T-helper 2 cell treated with Interferon-gamma antibody and Interleukin-4, amounts not matched to agents 100 ng/mL and 5 ng/mL, for 36 hours (primary cell): ENCODE results near the gene SLC39A1. TPM values are rescaled to one million over a fixed set of nuclear protein-coding genes. Genes with fewer than 3 reads are reported as not detected.

Experiments used
- intact Hi-C: fragments of 100-400 bp; cut with micrococcal nuclease; formaldehyde crosslinking; loops from one replicate; pipeline ENCODE4 v1.15.1; 2023
- total RNA-seq: library from RNA; stranded (reverse); gene quantifications from 2 replicates; pipeline ENCODE4 v1.2.3, GENCODE V29; 2022

Gene SLC39A1
- total RNA-seq, 1 donor from 2014 or later, result 44.1 TPM

GRCh38 chr1:153977250-153978240 lies 14.2 kb upstream of the SLC39A1 start, which contains the start of gene JTB:
JTB (minus strand) TSS chr1:153977674; CDS start chr1:153977252, 422 bp downstream.
- intact Hi-C loops, result loop anchor here (1.0 to 5.0 kb wide), 5 partner anchors 10 to 180 kb away; partner anchors contain the start of genes CREB3L4, CRTC2 and RPS27

- intact Hi-C loops, result loop anchor here (1.0 to 5.0 kb wide), 5 partner anchors 10 to 180 kb away; partner anchors contain the start of genes CREB3L4, CRTC2 and RPS27
Measured at GRCh38 chr1:153976819-153977249, 13.5 kb upstream of the SLC39A1 start.

- intact Hi-C loops, result no loop called here
Measured at GRCh38 chr1:153973525-153973924, 10.2 kb upstream of the SLC39A1 start.

GRCh38 chr1:153973071-153973470 lies 9.7 kb upstream of the SLC39A1 start:
- intact Hi-C loops, result no loop called here

- intact Hi-C loops, result no loop called here
Measured at GRCh38 chr1:153970346-153970745, 7.0 kb upstream of the SLC39A1 start.

- intact Hi-C loops, result loop anchor here (5.0 to 10.0 kb wide), 2 partner anchors 297 to 434 kb away; partner anchors contain the start of genes ILF2 and S100A6
Measured at GRCh38 chr1:153968972-153969371, 5.6 kb upstream of the SLC39A1 start.

GRCh38 chr1:153968408-153968807 lies 5.1 kb upstream of the SLC39A1 start:
- intact Hi-C loops, result loop anchor here (5.0 to 10.0 kb wide), 2 partner anchors 296 to 434 kb away; partner anchors contain the start of genes ILF2 and S100A6

- intact Hi-C loops, result loop anchor here (1.0 to 10.0 kb wide), 4 partner anchors 9 to 433 kb away; partner anchors contain the start of genes CRTC2, ILF2, JTB and S100A6
Measured at GRCh38 chr1:153968000-153968363, 4.6 kb upstream of the SLC39A1 start.

- intact Hi-C loops, result loop anchor here (1.0 to 10.0 kb wide), 4 partner anchors 9 to 433 kb away; partner anchors contain the start of genes CRTC2, ILF2, JTB and S100A6
Measured at GRCh38 chr1:153967107-153967999, 4.0 kb upstream of the SLC39A1 start, which contains the start of gene CREB3L4. CREB3L4 (plus strand) TSS chr1:153967902; CDS start chr1:153968526, 624 bp downstream.

- intact Hi-C loops, result loop anchor here (1.0 to 10.0 kb wide), 3 partner anchors 26 to 429 kb away; partner anchors contain the start of genes RPS27 and S100A6
Measured at GRCh38 chr1:153963850-153964331, 554 bp upstream of the SLC39A1 start.

GRCh38 chr1:153962088-153963029 lies 978 bp downstream of the SLC39A1 start:
- intact Hi-C loops, result loop anchor here (1.0 to 10.0 kb wide), 3 partner anchors 28 to 428 kb away; partner anchors contain the start of genes RPS27 and S100A6

GRCh38 chr1:153961421-153961820 lies 1.9 kb downstream of the SLC39A1 start:
- intact Hi-C loops, result loop anchor here (10.0 kb wide), 1 partner anchor 427 kb away; the partner anchor contains the start of gene S100A6

- intact Hi-C loops, result loop anchor here (10.0 kb wide), 1 partner anchor 425 kb away; the partner anchor contains the start of gene S100A6
Measured at GRCh38 chr1:153960206-153960605, 3.1 kb downstream of the SLC39A1 start.

GRCh38 chr1:153959454-153959853 lies 3.9 kb downstream of the SLC39A1 start:
- intact Hi-C loops, result loop anchor here (2.0 kb wide), 1 partner anchor 17 kb away; the partner anchor contains the start of gene JTB

GRCh38 chr1:153958961-153959260 lies 4.4 kb downstream of the SLC39A1 start:
- intact Hi-C loops, result loop anchor here (1.0 to 2.0 kb wide), 7 partner anchors 8 to 232 kb away; partner anchors contain the start of genes CREB3L4, DENND4B, JTB and RPS27

GRCh38 chr1:153958111-153958960 lies 5.0 kb downstream of the SLC39A1 start, which contains the start of gene CRTC2:
CRTC2 (minus strand) TSS chr1:153958612; CDS start chr1:153958497, 115 bp downstream.
- intact Hi-C loops, result loop anchor here (1.0 to 2.0 kb wide), 7 partner anchors 9 to 231 kb away; partner anchors contain the start of genes CREB3L4, DENND4B, JTB and RPS27

GRCh38 chr1:153957744-153958110 lies 5.6 kb downstream of the SLC39A1 start:
- intact Hi-C loops, result loop anchor here (1.0 to 2.0 kb wide), 7 partner anchors 10 to 230 kb away; partner anchors contain the start of genes CREB3L4, DENND4B, JTB and RPS27
